Epidermal melanocyte (primary cell): ENCODE data around the gene PDK4.

Source experiments
- DNase-seq: peaks from one replicate; pipeline ENCODE4 v3.0.0; 2011; ENCODE audit warnings: low spot score; ENCODE audit not compliant: insufficient read length

PDK4 gene

DNA sequence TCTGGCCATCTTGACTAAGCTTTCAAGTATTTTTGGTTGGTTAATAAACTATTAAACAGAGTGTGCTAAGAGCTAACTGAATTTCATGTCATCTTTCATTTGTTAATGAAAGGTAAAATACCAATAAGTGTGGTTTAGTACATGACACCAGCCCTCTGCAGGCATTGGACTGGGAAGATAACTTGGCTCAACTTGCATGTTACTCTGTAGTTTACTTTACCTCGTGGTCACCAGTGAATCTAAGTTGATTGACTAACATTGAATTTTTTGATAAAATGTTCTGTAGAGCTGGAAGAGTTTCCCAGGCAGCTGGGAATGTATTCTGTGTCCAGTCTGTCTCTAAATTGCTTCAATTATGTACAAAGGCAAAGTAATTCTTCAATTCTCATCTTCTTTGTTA, 60.7 kb downstream of the PDK4 start:
- DNase-seq, result no peak

DNA sequence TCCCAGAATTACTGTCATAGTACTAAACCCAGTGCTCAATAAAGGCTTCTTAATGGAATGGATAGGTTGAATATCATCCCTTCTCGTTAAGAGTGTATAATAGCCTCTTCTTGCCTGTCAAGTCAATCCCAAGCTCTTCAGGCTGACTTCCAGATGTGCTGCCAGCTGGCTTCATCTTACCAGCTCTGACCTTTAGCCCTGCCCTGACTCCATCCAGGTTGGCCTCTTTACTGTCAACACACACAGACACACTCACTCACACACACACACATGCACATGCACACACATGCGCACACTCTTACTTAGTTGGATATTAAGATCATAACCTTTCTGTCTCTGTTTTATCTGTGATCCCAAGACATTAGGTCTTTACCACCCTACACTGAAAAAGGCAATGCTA, 61.5 kb downstream of the PDK4 start:
- DNase-seq, result no peak
